ENCODE measurements around the gene KIF26A.

DNA sequence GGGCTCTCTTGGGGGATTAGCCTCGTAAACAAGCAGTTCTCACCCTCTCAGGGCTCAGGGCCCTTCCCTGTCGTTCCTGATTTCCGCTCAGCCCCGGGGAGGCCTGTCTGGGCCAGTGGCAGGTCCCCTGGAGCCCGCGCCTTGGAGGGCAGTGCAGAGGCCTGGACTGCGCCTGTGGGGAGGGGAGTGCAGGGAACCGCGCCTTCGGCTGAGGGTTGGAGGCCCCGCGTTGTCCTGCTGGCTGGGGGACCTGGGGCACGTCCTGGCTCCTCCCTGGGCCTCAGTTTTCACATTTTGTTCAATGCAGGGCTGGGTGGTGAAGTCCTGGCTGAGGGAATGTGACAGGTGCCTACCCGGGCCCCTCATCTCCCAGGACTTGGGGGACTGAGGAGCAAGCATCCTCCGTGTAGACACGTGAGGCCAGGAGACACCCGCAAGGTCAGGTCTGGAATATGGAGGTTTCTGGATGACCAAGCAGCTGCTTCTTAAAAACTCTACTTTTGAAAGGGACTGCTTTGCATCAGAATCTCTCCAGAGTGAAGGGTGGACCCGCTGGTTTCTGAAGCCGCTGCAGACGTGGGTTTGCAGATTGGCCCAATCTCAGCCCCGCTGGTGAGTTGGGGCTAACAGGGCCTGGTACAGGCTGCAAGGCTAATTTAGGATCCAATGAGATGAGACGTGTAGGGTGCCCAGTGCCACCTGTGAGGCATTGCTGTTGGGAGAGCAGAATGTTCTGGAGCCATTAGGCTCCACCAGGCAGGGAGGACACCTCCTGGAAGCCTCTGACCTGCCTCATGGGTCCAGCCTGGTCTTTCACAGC lies 80.2 kb downstream of the KIF26A start:
- TF ChIP-seq CTCF (IDR thresholded peaks at IDR 0.05; ENCODE audit: poor library complexity) (no peak), EZH2 (IDR thresholded peaks at IDR 0.05; ENCODE audit: borderline replicate concordance) (no peak), EZH2phosphoT487 (IDR thresholded peaks at IDR 0.05; ENCODE audit: low read depth, severe bottlenecking, unreplicated experiment) (no peak)

Measured in hepatocyte (in vitro differentiated cells).